GM19328 (cell line): Measurements from ENCODE around the gene PRR14.
A peak's percentile ranks its signal among the peaks of the same experiment; 100 is the strongest.
"Not testable (repeated sequence)": the region's sequence is repeated elsewhere in the genome, so short reads cannot be mapped to it uniquely, and the experiment has no call there.

Experiments used
- ATAC-seq: cut with Tn5 transposase; IDR thresholded peaks from one replicate; pipeline ENCODE4 v1.9.1; 2021; ENCODE audit warnings: mild to moderate bottlenecking, moderate library complexity; ENCODE audit not compliant: unreplicated experiment

Gene PRR14

GRCh38 chr16:30688701-30689100 lies 37.9 kb downstream of the PRR14 start:
- ATAC-seq: no peak

- ATAC-seq: no peak
Observed at GRCh38 chr16:30691907-30692306, 41.1 kb downstream of the PRR14 start.

GRCh38 chr16:30692396-30693064 lies 41.8 kb downstream of the PRR14 start:
- no peak for ATAC-seq

- ATAC-seq: no peak
Observed at GRCh38 chr16:30694926-30695693, 44.4 kb downstream of the PRR14 start.

GRCh38 chr16:30696646-30697045 lies 45.9 kb downstream of the PRR14 start:
- ATAC-seq: not testable (repeated sequence)

GRCh38 chr16:30697264-30698138 lies 46.7 kb downstream of the PRR14 start:
- ATAC-seq: no peak

- ATAC-seq: peak; percentile 79
Observed at GRCh38 chr16:30698139-30698815, 47.5 kb downstream of the PRR14 start.

- ATAC-seq: peak; percentile 30
Observed at GRCh38 chr16:30698816-30699614, 48.3 kb downstream of the PRR14 start, which contains the start of gene SRCAP. SRCAP (plus strand) TSS chr16:30699171; CDS start chr16:30700825, 1,654 bp downstream.

GRCh38 chr16:30699615-30700099 lies 48.9 kb downstream of the PRR14 start:
- ATAC-seq: no peak

GRCh38 chr16:30700491-30700890 lies 49.7 kb downstream of the PRR14 start:
- ATAC-seq: no peak

GRCh38 chr16:30700971-30701370 lies 50.2 kb downstream of the PRR14 start:
- ATAC-seq: no peak

- not testable (repeated sequence) for ATAC-seq
Observed at GRCh38 chr16:30703071-30703470, 52.3 kb downstream of the PRR14 start.

- no peak for ATAC-seq
Observed at GRCh38 chr16:30703971-30704370, 53.2 kb downstream of the PRR14 start.
